Endothelial cell (in vitro differentiated cells): ENCODE results near the gene KCNIP1. TPM values are rescaled to one million over a fixed set of nuclear protein-coding genes. Genes with fewer than 3 reads are reported as not detected.

Experiments used
- DNase-seq: peaks from one replicate; pipeline ENCODE4 v3.0.0; 2021; ENCODE audit warnings: low spot score
- H3K27ac Mint-ChIP-seq: one replicate; pipeline ENCODE4 v1.8.0; 2021; ENCODE audit warnings: mixed read lengths, inconsistent platforms; ENCODE audit not compliant: unreplicated experiment
- H3K27me3 Mint-ChIP-seq: one replicate; pipeline ENCODE4 v1.8.0; 2021; ENCODE audit warnings: mild to moderate bottlenecking, moderate library complexity, mixed read lengths, inconsistent platforms; ENCODE audit not compliant: unreplicated experiment
- H3K36me3 Mint-ChIP-seq: one replicate; pipeline ENCODE4 v1.8.0; 2021; ENCODE audit warnings: mild to moderate bottlenecking, low read depth, mixed read lengths, inconsistent platforms; ENCODE audit not compliant: unreplicated experiment
- H3K4me1 Mint-ChIP-seq: one replicate; pipeline ENCODE4 v1.8.0; 2021; ENCODE audit warnings: mild to moderate bottlenecking, mixed read lengths, inconsistent platforms; ENCODE audit not compliant: unreplicated experiment
- H3K4me3 Mint-ChIP-seq: one replicate; pipeline ENCODE4 v1.8.0; 2021; ENCODE audit warnings: mild to moderate bottlenecking, mixed read lengths, inconsistent platforms; ENCODE audit not compliant: unreplicated experiment
- H3K9me3 Mint-ChIP-seq: one replicate; pipeline ENCODE4 v1.8.0; 2021; ENCODE audit warnings: mixed read lengths, inconsistent platforms; ENCODE audit not compliant: unreplicated experiment
- CTCF ChIP-seq: fragments of 200-600 bp; sonication (generic); IDR thresholded peaks from one replicate; pipeline ENCODE4 v1.5.0; 2021; ENCODE audit warnings: antibody characterized with exemption; ENCODE audit not compliant: unreplicated experiment
- total RNA-seq: library from RNA; stranded (reverse); fragmentation: NEBNext Ultra II Directional; extraction: Animal tissue kit (Norgen Biotek cat#: 25700); gene quantifications from one replicate; pipeline ENCODE4 v1.2.1, GENCODE V29; 2021; ENCODE audit not compliant: unreplicated experiment

KCNIP1 gene
- total RNA-seq, 1 donor from 2014 or later: 6.1 TPM

DNA sequence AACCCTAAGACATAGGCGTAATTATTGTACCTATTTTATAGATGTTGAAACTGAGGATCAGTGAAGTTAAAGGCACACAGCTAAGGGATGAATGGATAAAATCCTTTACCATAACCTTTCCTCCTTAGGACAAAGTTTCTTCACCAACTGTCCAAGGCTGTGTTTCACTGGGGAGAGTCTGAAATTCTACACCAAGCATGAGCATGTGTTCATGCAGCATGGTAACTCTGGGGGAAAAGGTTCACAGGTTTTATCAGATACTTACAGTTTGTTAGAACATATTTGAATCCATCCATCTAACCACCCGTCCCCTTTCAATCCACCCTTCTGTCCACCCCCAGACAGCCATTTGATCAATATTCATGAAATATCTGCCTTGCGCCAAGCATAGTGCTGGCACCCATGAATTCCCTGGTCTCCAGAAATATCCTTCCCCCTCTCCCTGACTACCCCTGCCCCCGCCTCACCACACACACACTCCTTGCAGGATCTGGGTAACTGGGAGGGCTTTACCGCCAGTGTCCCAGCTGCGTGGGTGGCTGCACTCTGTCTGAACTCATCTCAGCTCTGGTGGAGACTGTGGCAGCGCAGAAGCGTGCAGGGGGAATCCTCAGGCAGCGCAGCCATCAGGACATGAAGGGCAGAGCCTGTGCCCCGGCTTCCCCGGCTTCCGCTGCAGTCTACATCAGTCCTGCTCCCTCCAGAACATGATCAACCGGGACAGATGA is 6.3 kb upstream of the KCNIP1 start:
- Mint-ChIP-seq H3K4me1 (peaks cover 11% of the 10 kb centered on the region), H3K36me3 (no peaks in the 10 kb centered on the region), H3K4me3 (no peak overlapping the region), H3K27me3 (peaks cover 2% of the 10 kb centered on the region), H3K27ac (no peak overlapping the region), H3K9me3 (no peaks in the 10 kb centered on the region)
- DNase-seq: no peak
- no peak for TF ChIP-seq CTCF

DNA sequence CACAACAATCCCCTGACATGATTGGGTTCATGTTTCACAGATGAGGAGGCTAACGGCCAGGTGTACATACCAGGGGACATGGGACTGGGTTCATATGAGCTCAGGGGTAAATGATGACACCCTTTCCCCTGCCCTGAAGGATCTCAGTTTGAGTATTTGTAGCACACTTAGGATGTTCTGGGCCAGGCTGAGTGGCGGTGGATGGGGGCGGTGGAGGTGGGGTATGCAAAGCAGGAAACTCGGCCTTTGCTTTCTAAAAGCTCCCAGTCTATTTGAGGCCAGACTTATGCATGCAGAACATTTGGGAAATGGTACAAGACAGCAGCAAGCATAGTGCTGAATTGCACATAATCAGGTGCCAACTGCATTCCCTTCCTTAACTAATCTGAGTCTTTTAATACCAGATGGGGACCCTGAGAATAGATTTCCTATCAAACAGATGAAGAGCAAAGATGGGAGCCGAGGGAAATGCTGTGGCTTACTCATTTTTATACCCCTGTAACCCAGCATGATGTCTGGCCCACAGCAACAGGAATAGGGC is 4.9 kb upstream of the KCNIP1 start:
- no peak for TF ChIP-seq CTCF
- Mint-ChIP-seq H3K4me1 (peaks cover 15% of the 10 kb centered on the region), H3K27ac (no peak overlapping the region), H3K9me3 (no peaks in the 10 kb centered on the region), H3K4me3 (no peak overlapping the region), H3K27me3 (peaks cover 9% of the 10 kb centered on the region), H3K36me3 (no peaks in the 10 kb centered on the region)
- no peak for DNase-seq

- Mint-ChIP-seq H3K4me1 (peaks cover 15% of the 10 kb centered on the region), H3K36me3 (no peaks in the 10 kb centered on the region), H3K27me3 (peaks cover 10% of the 10 kb centered on the region), H3K27ac (no peak overlapping the region), H3K4me3 (no peak overlapping the region), H3K9me3 (no peaks in the 10 kb centered on the region)
- TF ChIP-seq CTCF: no peak
- DNase-seq: no peak
These were observed 4.2 kb upstream of the KCNIP1 start for GRCh38 chr5:170499621-170500020.

DNA sequence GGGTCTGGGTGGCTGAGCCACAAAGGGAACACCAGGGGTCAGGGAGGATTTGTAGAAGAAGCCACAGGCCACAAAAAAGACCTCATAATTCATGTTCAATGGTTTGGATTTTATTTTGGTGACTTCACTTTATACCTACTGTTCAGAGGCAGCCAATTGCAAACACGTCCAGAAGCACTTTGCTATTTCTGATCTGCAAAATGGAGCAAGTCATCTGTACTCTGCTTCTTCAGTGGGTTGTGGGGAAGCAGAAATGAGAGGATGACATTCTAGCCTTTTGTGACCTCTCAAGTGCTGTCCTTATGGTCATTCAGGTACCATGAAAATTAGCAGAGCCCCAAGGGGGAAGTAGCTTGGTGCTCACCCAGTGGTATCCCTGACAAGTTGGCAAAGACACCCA is 2.5 kb upstream of the KCNIP1 start:
- H3K4me1 Mint-ChIP-seq: peaks cover 20% of the 10 kb centered on the region
- H3K9me3 Mint-ChIP-seq: no peaks in the 10 kb centered on the region
- no peak for TF ChIP-seq CTCF
- H3K36me3 Mint-ChIP-seq: no peaks in the 10 kb centered on the region
- no peak overlapping the region for H3K4me3 Mint-ChIP-seq
- peaks cover 10% of the 10 kb centered on the region for H3K27me3 Mint-ChIP-seq
- no peak overlapping the region for H3K27ac Mint-ChIP-seq
- no peak for DNase-seq

DNA sequence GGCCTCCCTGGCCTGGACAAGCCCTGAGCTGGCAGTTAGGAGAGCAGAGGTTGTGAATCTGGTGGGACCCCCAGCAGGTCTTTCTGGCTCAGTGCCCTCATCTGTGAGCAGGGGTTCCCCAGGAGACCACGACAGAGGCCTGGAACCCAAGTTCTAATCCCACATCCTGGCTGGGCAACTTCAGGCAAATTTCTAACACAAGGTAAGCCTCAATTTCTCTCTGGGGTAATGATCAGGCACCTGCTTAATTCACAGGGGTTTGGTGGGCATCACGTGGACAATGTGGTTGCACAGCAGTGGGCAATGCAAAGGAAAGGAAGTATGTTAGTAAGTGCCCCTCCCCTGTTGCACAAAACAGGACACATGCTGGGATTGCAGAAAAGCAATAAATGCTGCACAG is 1.9 kb upstream of the KCNIP1 start:
- Mint-ChIP-seq H3K27ac (no peak overlapping the region), H3K9me3 (no peaks in the 10 kb centered on the region), H3K36me3 (no peaks in the 10 kb centered on the region), H3K27me3 (peaks cover 10% of the 10 kb centered on the region), H3K4me1 (peaks cover 19% of the 10 kb centered on the region), H3K4me3 (no peak overlapping the region)
- TF ChIP-seq CTCF: no peak
- DNase-seq: no peak
